ENCODE measurements around the gene SETD7.
"Not testable (repeated sequence)": the region's sequence is repeated elsewhere in the genome, so short reads cannot be mapped to it uniquely, and the experiment has no call there.

The SETD7 gene

DNA sequence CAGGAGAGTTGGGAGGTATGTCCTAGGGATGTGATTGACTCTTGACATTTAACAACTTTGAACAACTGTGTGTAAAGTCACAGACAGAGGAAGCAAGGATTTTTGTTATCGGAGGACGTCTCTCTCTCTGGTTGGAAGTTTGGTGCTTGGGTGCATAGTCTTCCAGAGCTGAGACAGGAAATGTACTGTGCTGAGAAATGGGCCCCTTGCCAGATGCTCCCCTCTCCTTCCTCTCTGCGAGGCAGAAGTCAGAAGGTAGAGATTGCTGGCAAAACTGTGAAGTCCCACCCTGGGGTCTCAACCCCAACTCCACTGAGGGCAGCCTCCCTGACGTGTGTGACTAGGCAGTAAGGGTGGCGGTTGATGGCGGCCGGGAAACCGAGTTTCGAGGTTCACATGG is 49.2 kb downstream of the SETD7 start:
- DNase-seq, result no peak

DNA sequence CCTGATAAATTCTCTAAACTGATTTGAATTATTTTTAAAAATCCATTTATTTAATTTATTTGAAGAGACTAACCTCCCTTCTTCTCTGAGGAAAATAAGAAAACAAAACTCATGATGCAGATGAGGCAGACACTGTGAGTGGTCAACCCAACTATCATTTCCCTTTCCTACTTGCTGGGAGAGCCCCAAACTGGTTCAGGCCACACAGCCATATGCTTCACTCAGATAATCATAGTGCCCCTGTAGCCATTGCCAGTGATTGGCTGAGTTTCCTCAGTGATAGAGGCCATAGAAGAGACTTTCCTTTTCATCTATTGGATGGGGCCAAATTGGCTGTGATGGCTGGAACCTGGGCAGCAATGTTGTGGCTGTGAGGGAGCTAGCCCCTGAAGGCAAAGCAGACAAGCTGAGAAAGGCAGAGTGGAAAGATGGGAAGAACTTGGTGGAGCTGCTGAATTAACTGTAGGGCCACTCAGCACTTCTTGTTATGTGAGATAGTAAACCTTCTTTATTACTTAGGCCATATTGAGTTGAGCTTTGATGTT is 52.3 kb downstream of the SETD7 start:
- DNase-seq, result no peak

- DNase-seq, result no peak
Observed at GRCh38 chr4:139501927-139502899, 53.8 kb downstream of the SETD7 start.

GRCh38 chr4:139501527-139501926 is 54.5 kb downstream of the SETD7 start:
- no peak for DNase-seq

DNA sequence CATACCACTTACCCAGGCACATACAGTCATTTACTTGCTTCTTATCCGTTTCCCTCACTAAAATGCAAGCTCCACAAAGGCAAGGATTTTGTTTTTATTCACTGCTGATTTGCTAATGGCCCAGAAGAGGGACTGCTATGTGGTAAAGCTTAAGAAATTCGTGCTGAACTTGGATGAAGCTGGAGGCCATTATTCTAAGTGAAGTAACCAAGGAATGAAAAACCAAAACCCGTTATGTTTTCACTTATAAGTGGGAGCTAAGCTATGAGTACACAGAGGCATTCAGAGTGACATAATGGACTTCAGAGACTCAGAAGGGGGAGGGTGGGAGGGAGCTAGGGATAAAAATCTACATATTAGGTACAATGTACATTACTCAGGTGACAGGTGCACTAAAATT is 54.9 kb downstream of the SETD7 start:
- DNase-seq, result no peak

DNA sequence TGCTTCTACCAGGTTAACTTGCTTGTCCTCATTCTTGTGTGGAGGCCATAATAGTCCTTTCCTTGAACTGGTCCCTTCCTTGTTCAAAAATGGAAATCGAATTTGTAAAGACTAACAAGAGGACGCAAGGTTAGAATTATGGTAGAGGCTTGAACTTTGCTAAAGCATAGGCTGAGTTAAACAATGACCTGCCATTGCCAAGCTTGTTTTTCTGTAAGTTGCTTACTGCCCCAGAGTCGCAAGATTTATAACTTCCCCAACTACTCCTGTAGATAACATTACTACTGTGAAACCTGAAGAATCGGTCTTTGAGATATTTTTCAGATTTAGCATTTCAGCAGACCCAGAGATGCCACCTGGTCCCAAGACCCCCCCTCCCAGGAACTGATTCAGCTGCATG is 56.8 kb downstream of the SETD7 start:
- no peak for DNase-seq

- peak; percentile 77 to 92 for DNase-seq
Observed at GRCh38 chr4:139493176-139493575, 62.8 kb downstream of the SETD7 start.

DNA sequence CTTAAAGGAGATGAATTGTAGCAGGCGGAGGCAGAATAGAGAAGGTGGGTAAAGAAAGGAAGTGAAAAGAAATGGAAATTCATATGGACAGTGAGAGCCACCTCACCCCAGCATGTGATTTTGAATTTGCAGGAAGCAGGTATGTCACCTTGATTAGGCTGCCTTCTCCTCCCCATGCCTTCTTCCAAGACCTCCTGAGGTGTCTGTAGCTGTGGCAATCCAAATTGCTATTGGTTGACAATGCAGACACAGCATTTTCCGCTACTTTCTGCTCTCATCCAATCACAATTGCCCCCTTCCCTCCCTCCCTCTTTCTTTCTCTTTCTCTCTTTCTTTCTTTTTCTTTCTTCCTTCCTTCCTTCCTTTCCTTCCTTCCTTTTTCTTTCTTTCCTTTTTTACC is 63.6 kb downstream of the SETD7 start:
- peak; percentile 7 to 45 for DNase-seq

GRCh38 chr4:139489638-139490037 is 66.4 kb downstream of the SETD7 start:
- no peak for DNase-seq

DNA sequence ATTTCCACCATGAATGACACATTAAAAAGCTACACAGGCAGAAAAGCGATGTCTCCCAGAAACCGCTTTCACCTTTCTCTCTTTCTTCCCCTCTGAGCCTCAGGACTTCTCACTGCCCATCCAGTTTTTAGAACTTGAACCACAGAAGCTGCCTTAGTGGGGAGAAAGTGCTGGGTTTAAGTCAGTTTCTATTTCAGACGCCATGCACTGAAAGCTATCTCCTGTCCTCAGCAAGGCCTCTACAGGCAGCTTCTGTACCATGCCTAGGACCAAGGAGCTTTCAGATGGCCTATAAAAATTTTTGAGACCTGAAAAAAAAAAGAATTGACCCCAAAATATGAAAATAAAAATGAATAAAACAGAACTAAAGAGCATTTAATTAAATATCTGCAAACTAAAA is 67.6 kb downstream of the SETD7 start:
- DNase-seq, result no peak

GRCh38 chr4:139484783-139485311 is 71.2 kb downstream of the SETD7 start:
- DNase-seq, result no peak

GRCh38 chr4:139483000-139483399 is 73.0 kb downstream of the SETD7 start:
- DNase-seq, result no peak

- no peak for DNase-seq
Observed at GRCh38 chr4:139481465-139481864, 74.6 kb downstream of the SETD7 start.

GRCh38 chr4:139476363-139476762 is 79.7 kb downstream of the SETD7 start:
- DNase-seq, result no peak

GRCh38 chr4:139472852-139473251 is 83.2 kb downstream of the SETD7 start:
- DNase-seq, result no peak

GRCh38 chr4:139470997-139471665 is 84.9 kb downstream of the SETD7 start:
- no peak for DNase-seq

DNA sequence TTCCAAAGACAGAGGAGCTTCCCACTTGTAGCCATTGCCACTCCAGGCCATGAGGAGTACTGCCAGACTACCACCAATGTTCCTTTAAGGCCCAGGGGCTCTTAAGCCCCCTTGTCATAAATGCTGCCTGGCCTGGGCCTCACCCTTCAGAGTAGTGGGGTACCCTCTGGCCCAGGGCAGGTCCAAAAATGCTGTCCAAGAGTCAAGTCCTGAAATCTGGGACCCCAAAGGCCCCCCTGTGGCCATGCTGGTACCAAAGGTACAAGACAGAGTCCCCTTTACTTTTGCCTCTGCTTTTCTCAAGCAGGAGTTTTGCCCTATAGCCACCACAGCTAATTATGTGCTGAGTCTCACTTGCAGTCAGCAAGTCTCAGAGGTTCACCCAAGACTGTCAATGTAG is 85.7 kb downstream of the SETD7 start:
- no peak for DNase-seq

DNA sequence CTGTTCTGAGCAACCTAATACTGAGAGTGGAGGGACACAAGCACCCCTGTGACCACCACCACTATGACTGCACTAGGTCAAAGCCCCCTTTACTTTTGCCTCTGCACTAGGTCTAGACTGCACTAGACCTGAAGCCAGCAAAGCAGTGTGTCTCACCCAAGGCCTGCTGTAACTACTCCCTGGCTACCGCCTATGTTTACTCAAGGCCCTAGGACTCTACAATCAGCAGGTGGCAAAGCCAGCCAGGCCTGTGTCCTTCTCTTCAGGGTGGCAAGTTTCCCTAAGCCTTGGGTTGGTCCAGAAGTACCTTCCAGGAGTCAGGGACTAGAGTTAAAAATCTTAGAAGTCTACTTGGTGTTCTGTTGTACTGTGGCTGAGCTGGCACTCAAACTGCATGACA is 86.2 kb downstream of the SETD7 start:
- DNase-seq, result no peak

DNA sequence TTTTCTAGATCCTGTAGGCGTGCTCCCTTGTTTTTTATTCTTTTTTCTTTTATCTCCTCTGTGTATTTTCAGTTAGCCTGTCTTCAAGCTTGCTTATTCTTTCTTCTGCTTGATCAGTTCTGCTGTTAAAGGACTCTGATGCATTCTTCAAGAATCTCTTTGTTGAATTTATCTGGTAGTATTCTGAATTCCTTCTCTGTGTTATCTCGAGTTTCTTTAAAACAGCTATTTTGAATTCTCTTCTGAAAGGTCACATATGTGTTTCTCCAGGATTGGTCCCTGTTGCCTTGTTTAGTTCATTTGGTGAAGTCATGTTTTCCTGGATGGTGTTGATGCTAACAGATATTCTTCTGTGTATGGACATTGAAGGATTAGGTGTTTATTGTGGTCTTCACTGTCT is 86.8 kb downstream of the SETD7 start:
- no peak for DNase-seq

GRCh38 chr4:139468756-139469155 is 87.3 kb downstream of the SETD7 start:
- not testable (repeated sequence) for DNase-seq

DNA sequence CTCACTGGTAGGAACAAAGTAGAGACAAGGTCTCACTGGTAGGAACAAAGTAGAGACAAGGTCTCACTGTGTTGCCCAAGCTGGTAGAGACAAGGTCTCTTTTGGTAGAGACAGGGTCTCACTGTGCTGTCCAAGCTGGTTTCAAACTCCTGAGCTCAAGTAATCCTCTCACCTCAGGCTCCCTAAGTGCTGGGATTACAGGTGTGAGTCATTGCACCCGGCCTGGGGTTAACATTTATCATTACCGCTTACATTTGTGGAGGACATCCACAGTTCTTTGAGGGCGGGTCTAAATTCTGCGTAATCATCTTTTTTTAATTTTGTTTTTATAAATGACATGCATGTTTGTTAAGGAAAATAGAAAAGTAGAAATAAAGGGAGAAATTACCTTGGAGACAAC is 90.1 kb downstream of the SETD7 start:
- no peak for DNase-seq

GRCh38 chr4:139464512-139464911 is 91.5 kb downstream of the SETD7 start:
- not testable (repeated sequence) for DNase-seq

DNA sequence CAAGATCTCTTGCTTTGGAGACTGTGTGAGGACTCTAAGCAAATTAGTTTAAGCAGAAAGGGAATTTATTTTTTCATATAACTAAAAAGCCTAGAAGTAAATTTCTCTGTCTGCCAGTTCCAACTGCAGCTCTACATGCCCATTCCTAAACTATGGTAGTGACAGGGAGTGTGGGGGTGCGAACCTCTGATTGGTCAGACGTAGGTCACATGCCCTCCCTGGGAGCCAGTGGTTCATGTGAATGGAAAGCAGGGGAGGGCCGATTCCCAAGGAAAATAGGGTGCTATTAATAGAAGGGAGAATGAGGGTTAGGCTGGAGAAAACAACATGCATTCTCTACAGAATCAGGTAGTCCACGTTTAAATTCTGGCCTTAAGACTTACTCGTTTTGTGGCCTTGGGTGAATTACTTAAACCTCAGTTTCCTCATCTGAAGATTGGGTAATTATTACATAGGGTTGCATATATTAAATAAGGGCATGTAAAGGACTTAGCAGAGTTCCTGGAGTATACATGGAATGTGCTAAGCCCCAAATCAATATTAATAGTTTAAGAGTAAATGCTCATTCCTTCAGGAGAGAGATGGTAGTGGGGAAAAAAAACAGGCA is 94.9 kb downstream of the SETD7 start:
- no peak for DNase-seq

Data from cerebellar nuclear complex (tissue), 1 donor.